Activated CD4-positive, alpha-beta T cell treated with anti-CD3 and anti-CD28 coated beads for 4 hours (primary cell): ENCODE measurements around the gene ARMC9.
"Not testable (repeated sequence)": the region's sequence is repeated elsewhere in the genome, so short reads cannot be mapped to it uniquely, and the experiment has no call there.

Experiments
- DNase-seq, 2 donors: peaks; one replicate each; pipeline ENCODE4 v3.0.0-alpha.2; 2020

Gene ARMC9

DNA sequence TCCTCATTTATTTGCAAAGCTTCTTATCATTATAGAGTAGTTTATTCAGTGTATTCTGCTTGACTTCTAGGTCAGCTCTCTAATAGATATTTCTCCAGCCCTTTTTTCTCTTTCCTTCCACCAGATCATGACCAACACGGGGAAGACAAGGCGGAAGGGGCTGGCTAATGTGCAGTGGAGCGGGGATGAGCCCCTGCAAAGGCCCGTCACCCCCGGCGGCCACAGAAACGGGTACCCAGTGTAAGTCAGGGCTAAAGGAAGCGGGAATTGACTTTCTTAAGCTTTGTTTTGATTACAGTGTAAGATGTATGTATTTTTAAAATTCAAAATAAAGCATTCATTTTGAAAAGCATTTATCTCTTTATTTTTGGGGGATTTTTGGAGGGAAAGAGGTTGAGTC is 146.4 kb downstream of the ARMC9 start:
- DNase-seq: no peak

DNA sequence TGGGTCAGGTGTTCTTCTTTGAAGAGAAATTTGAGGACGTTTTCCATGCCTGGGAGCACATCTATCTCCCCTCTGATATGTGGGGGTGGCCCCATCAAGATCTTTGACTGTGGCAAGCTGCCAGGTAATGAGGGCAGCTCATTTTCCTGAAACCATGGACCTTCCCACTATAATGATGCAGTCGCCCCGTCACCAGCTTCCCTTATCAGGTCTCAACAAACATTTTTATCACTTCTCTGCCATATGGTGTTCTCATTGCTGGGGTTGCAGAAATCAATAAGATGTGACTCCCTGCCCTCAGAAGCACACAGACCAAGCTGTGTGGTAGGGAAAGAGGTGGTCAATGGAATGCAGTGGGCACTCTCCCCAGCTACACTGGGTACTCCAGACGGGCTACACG is 148.7 kb downstream of the ARMC9 start:
- DNase-seq: no peak

DNA sequence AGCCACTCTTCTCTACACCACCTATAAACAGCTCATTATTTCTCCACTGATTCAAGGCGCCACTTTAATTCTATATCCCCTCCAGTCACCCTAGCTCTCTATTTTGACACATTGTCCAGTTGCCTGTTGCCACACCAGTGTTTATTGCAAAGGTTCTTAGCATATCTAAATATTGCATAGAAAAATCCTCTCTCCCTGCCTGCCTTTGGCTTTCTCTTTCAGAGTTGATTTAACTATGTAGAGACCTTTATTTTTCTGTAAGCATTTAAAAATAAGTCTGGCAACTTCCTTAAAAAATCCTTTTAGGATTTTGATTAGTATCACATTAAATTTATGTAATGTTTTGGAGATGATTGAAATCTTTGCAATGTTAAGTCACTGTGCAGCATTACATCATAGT is 149.2 kb downstream of the ARMC9 start:
- DNase-seq: no peak

DNA sequence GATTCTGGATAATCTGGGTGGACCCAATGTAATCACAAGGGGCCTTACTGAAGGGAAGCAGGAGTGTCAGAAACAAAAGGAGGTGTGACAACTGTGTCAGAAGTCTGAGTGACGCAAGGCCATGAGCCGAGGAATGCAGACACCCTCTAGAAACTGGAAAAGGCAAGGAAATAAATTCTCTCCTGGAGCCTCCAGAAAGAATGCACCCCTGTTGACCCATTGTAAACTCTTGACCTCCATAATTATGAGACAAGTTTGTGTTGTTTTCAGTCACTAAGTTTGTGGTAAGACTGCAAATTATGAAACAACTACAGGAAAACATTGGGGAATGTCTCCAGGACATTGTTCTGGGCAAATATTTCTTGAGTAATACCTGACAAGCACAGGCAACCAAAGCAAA is 149.7 kb downstream of the ARMC9 start:
- DNase-seq: no peak

DNA sequence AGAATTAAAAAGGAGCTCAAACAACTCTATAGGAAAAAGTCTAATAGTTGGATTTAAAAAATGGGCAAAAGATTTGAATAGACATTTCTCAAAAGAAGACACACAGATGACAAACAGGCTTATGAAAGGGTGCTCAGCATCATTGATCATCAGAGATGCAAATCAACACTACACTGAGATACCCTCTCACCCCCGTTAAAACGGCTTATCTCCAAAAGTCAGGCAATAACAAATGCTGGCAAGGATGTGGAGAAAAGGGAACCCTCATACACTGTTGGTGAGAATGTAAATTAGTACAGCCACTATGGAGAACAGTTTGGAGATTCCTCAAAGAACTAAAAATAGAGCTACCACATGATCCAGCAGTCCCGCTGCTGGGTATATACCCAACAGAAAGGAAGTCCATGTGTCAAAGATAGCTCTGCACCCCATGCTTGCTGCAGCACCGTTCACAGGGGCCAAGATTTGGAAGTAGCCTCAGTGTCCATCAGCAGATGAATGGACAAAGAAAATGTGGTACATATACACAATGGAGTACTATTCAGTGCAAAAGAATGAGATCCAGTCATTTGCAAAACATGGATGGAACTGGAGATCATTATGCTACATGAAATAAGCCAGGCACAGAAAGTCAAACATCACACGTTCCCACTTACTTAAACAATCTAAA is 150.4 kb downstream of the ARMC9 start:
- no peak for DNase-seq

DNA sequence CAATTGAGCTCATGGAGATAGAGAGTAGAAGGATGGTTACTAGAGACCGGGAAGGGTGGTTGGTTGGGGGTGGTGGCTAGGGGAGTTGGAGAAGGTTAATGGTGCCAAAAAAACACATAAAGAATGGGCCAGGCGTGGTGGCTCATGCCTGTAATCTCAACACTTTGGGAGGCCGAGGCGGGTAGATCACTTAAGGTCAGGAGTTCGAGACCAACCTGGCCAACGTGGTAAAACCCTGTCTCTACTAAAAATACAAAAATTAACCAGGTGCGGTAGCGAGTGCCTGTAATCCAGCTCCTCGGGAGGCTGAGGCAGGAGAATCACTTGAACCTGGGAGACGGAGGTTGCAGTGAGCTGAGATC is 150.9 kb downstream of the ARMC9 start:
- not testable (repeated sequence) for DNase-seq

DNA sequence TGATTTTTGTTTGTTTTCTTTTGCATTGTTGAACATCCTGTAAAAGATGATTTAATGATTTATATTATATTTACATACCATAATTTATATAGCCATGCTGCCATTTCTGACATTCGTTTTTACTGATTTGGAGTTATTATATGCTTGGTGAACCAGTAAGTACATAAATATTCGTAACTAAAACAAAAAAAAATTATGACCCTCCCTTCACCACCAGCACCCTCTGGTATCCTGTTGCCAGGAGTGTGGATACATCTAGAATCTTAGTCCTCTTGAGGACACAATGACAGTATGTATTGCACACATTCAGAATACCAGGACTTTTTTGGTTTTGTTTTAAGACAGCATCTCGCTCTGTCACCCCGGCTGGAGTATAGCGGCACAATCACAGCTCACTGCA is 153.2 kb downstream of the ARMC9 start:
- DNase-seq: no peak

DNA sequence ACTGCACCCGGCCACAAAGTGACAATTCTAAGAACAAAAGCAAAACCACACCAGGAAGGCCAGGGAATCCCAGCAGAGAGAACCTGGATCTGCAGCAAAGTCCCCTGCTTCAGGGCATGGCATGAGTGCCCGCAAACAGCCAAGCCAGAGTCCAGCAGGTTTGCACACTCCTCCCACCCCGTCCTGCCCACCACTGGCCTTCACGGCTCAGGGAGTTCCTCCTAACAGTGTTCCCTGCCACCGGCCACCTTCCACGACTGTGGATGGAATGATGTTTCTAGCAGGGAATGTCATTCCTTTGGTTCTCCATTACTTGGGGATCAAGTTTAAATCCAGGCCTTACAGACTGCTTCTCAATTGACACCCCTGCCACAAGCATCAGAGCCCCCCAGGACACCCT is 155.0 kb downstream of the ARMC9 start:
- DNase-seq: no peak

DNA sequence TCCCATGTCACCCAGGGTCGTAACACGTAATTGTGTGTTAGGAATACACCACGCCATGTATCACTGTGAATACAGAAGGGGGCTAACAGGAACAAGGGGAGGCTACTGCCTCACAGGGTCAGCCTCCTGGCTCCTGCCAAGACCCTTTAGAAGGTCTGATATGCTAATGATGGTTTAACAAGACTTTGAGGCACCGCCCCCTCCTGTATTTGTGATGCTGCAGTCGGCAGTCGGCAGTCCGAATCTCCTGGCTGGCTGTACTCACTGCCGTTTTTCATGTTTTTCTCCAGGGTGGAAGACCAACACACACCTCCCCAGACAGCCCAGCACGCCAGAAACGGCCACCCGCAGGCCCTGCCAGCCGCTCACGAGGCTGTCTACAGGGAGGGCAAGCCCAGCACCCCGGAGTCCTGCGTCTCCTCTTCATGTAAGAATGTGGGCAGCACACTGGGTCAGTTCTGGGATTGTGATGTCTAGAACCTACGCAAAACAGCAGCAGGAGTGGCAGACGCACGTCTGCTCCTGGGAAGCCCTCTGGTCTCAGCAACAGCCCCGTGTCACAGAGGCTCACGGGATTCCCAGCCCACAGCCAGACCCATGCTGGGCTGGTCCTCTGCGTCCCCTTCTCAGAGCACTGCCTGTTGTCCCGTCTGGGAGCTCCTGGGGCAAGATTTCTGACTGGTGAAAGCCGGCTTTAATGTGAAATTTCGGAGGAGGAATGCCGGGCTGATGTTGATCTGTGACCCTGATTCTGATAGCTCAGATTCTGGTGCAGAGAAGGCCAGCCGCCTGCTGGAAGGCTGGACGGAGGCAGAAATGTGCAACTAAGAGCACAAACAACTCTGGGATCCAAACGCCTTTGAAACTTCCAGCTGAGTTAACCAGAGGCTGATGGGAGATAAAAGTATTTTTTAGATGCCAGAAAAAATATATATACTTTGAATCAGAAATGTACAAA is 157.4 kb downstream of the ARMC9 start:
- no peak for DNase-seq

DNA sequence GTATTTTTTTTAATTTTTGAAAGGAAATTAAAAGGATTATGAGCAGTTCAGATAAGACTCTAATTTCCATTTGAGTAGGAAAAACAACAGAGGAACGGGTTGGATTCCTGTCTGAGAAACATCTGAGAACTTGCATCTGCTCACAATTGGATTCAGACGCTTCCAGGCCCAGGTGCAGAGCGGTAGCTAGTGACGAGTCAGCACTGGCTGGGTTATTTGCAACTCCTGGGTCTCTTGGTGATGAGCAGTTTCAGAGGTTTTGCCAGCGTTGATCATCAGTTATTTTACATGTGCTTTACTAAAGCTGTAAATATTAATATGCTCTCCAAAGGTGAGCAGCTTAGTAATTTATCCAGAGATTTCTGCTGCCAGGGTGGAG is 158.0 kb downstream of the ARMC9 start:
- DNase-seq: no peak

DNA sequence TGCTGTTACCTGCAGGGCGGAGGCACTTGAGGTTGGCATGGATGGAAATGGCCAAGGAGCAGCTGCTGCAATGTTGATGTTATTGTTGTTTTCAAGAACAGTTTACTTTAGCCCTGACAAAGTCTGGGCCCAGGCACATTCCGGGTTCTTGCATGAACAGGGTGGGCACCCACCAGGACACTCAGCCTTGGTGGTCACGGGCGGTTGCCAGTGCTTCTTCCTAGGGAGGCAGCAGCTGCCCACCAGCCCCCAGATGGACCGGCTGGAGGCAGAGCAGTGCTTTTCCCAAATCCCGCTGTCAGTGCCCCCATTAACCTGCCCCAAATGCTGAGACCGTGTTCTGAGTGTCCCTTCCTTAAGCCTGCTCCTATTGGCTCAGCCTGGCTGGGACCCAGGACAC is 158.6 kb downstream of the ARMC9 start:
- no peak for DNase-seq

DNA sequence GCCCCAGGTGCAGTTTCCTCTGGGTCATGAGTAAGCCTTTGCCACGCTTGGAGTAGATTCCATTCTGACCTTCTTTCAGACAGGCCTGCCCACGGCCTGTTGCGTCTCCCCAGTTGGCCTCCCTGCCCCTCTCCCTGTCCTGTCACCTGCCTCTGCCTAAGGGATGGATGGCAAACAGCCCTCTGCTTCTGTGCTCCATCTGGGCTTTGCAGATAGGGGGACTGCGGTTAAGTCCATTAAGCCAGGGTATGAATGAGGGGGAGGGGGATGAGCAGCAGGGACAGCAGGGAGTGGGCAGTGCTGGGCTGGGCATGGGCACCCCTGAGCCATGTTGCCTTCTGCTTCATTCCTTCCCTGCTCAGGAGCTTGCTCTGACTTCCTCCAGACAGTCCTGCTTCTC is 159.5 kb downstream of the ARMC9 start:
- DNase-seq: no peak

DNA sequence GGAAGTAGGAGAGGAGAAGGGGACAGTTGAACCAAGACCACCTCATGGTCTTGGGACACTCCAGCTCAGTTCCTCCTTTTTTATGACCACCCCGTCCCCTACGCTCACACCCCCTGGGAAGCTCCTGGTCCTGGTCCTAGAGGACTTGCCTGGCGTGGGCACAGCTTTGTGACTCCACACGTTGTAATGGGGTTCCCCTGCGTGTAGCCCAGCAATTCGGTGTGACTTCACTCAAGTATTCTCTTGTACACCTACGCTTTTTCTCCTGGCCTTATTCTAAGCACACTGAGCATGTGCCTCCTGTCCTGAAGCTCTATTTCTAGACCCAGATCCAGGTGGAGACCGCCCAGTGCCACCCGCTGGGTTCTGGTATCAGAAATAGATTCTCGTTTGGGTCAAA is 161.0 kb downstream of the ARMC9 start:
- no peak for DNase-seq

DNA sequence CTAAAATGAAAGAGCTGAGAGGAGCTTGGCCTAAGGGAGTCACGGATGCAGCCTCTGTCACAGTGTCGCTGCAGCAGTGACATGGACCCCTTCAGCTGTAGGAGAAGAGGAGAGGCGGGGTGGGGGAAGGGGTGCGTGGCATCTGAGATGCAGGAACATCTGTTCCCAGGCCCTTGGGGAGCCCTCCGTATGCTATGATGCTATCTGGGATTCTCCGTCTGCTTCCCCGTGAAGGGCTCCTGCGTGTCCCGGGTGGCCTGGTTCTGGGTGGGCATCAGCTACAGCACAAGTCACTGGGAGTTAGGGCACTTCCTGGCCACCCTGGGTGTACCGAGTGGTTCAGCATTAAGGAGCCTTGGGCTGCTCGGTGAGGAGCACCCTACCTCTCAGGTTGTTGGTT is 161.5 kb downstream of the ARMC9 start:
- no peak for DNase-seq

DNA sequence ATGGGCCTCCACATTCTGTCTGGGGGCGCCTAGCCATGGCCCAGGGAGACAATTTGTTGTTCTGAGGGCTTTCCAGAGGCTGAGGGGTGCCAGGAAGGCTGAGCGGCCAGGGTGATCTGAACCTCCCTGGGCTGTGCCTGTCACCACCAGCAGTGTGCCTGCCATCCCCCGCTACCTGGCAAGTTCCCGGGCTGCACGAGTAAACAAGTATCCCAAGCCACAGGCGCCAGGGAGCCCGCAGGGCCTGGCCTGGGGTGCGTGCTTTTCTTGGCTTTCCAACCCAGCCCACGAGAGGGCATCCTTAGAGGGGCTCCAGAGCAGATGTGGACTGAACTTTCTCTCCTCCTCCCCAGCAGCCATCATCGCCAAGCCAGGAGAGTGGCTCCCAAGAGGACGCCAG is 162.0 kb downstream of the ARMC9 start:
- DNase-seq: no peak

DNA sequence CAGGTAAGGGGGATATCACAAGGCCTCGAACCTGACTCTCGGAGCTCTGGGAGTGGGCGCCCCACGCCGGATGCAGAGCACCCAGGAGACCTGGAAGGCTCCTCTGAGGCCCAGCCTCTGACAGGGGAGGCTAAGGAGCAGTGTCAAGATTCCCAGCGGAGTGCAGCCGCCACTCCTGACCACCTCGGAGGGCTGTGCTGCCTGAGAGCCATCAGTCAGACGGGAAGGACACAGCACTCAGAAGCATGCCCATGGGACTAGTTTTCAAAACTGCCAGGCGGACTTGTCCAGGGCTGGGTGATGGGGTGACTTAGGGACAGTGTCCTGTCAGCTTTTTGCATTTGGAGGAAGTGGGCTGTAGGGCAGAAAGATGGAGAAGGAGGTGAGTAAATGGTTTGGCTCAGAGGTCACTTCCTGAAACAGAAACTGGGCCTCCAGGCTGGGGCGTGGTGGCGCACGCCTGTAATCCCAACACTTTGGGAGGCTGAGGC is 162.5 kb downstream of the ARMC9 start:
- no peak for DNase-seq

DNA sequence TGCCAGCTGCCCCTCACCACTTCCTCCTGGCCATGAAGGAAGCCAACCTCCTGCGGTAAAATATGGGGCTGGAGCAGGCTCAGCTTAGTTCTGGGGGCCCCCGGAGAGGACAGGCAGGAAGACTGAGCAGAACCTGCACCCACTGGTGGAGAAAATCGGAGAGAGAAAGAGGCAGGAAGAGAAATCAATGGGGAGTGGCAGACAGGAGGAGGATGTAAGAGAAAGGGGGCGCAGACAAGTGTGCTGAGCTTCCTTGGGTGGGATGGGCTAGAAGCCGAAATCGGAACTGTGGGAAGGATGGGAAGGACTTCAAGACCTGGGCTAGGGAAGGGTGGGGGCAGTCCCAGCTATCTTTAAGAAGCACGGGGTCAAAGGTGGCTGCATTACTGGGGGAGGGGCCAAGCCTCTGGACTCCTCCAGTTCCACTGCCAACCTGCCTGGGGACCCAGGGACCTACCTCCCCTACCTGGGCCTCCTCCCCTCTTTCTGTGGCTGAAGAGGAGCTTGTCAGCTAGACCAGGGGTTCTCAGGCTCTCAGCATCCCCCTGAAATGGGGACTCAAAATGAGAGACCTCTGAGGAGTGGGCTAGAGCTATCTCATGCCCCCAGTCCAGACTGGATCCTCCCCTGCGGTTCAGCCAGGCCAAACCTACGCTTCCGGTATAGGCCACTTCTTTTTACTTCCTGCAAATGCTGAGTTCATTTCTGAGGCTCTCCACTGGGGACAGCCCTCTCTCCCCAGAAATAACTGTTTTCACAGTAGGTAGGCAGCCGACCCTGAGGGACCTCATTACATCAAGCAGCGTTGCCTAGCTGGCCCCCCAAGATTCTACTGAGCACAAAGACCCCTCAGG is 163.5 kb downstream of the ARMC9 start:
- DNase-seq: no peak

DNA sequence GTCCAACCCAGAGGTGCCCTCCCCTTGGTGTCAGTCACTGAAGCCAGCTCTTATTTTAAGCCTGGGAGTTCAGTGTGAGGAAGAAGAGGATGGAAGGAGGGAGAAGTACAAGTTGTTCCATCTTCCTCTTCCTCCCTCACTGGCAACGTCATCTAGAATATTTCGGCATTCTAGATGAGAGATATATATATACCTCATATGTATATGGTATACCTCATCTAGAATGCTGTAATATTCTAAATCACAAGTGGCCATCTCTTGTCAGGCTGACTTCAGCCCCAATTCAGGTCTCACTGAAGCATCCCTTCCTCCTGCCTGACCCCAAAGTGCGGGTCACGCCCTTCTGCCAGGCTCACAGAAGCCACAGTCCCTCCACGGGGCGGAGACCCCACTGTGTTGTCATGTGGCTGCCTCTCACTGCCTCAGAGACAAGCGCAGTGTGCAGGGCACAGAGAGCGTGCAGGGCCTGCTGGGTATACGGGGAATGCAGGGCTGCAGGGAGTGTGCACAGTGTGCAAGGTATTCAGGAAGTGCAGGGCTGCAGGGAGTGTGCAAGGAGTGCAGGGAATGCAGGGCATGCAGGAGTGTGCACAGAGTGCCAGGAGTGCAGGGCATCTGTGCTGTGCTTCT is 164.2 kb downstream of the ARMC9 start:
- no peak for DNase-seq

DNA sequence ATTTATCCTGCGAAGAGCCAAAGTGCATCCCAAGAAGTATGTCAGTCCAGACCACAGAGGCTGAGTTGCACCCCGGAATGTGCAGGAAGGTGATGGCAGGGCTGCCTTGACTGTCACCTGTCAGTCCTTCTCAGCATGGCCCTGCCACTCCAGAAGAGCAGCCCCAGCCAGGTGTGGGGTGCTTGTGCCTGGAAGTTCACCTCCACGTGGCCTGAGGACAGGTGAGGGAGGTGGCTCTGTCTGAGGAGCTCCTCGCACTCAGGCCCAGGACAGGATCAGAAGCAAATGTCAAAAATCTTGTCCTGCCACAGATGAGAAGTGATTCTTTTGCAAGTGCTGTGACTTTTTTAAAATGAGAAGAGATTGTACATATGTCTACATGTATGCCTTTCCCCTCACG is 165.6 kb downstream of the ARMC9 start:
- no peak for DNase-seq

DNA sequence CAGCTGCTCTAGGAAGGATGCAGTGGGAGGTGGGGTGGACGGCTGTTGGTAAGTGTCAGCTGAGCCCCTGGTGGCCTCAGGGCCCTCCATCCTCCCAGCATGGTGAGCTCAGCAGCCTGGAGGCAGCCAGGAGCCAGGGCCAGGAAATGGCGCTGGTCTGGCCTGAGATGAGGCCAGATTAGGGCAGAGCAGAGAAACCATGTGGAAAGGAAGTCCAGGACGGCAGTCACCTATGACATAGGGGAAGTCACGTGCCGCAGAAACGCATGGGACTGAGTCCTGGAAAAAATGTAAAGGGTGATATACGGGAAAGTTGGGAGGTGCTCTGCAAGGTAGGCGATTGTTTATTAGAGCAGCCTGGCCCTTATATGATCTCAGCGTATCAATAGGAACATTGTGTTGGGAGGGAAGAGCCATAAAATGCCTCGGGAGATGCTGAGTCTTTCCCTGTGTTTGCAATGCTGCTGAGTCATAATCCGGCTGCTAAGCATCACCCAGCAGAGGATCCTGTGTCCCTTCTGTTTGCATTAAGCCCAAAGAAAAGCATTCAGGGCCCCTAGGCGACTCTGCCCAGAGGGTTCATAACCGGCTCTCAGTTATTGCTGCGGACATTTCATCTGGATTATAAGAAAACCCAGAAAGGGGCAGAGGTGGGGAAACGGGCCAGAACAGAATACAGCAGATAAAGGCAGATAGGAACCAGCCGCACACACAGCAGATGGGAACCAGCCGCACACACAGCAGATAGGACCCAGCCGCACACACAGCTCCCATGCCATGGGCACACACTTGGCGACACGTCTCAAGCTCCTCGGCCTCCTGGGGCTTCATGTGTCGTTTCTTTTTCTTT is 166.8 kb downstream of the ARMC9 start:
- no peak for DNase-seq

DNA sequence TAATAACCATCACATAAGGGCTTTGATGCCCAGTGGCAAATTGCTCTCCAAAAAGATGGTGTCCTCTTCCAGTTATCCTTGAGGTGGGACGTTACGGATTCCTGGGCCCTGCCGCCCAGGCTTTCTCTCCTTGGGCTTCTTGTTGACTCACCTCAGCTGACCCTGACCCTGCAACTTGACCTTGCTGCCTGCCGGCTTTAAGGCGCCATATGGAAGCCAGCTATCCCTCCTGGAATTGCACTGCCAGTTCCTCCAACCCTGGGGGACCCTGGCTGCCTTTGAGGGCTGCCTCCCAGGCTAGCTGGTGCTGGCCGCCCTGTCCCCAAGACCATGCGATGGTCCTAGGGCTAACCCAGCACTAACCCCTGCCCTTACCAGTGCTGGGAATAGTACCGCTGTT is 168.7 kb downstream of the ARMC9 start:
- DNase-seq: no peak
